GM18873 (cell line): ENCODE data around the gene DIP2C.
"Not testable (repeated sequence)": the region's sequence is repeated elsewhere in the genome, so short reads cannot be mapped to it uniquely, and the experiment has no call there.

Experiments
- ATAC-seq: cut with Tn5 transposase; IDR thresholded peaks from one replicate; pipeline ENCODE4 v1.9.1; 2021; ENCODE audit warnings: mild to moderate bottlenecking, moderate library complexity, moderate number of reproducible peaks; ENCODE audit not compliant: unreplicated experiment, low FRiP score

The DIP2C gene

GRCh38 chr10:632155-632806, 57.2 kb downstream of the DIP2C start:
- ATAC-seq, result not testable (repeated sequence)

GRCh38 chr10:631266-631665, 58.2 kb downstream of the DIP2C start:
- ATAC-seq, result no peak

- no peak for ATAC-seq
Measured at GRCh38 chr10:630581-631073, 58.8 kb downstream of the DIP2C start.

GRCh38 chr10:629186-629998, 60.1 kb downstream of the DIP2C start:
- ATAC-seq, result no peak

- ATAC-seq, result no peak
Measured at GRCh38 chr10:628386-629045, 61.0 kb downstream of the DIP2C start.

GRCh38 chr10:627032-627992, 62.2 kb downstream of the DIP2C start:
- no peak for ATAC-seq

GRCh38 chr10:625751-626711, 63.4 kb downstream of the DIP2C start:
- ATAC-seq, result no peak

- ATAC-seq, result no peak
Measured at GRCh38 chr10:625333-625696, 64.2 kb downstream of the DIP2C start.

- no peak for ATAC-seq
Measured at GRCh38 chr10:624605-625332, 64.7 kb downstream of the DIP2C start.

- ATAC-seq, result no peak
Measured at GRCh38 chr10:624312-624604, 65.2 kb downstream of the DIP2C start.

- ATAC-seq, result no peak
Measured at GRCh38 chr10:623477-624311, 65.8 kb downstream of the DIP2C start.

- no peak for ATAC-seq
Measured at GRCh38 chr10:623014-623413, 66.5 kb downstream of the DIP2C start.

GRCh38 chr10:621981-622740, 67.3 kb downstream of the DIP2C start:
- ATAC-seq, result no peak

- ATAC-seq, result no peak
Measured at GRCh38 chr10:621513-621912, 68.0 kb downstream of the DIP2C start.

- no peak for ATAC-seq
Measured at GRCh38 chr10:620971-621370, 68.5 kb downstream of the DIP2C start.

- no peak for ATAC-seq
Measured at GRCh38 chr10:620417-620816, 69.1 kb downstream of the DIP2C start.

GRCh38 chr10:619710-620109, 69.8 kb downstream of the DIP2C start:
- ATAC-seq, result no peak
